H1 (cell line): Measurements from ENCODE around the gene TNN. TPM values are rescaled to one million over a fixed set of nuclear protein-coding genes. Genes with fewer than 3 reads are reported as not detected.

Experiments used
- ZNF274 ChIP-seq: IDR thresholded peaks from 2 replicates; pipeline ENCODE4 v1.7.0; 2012; ENCODE audit warnings: low read length, borderline replicate concordance; ENCODE audit errors: extremely low read depth
- polyA plus RNA-seq, 7 experiments: library from polyadenylated mRNA; depleted of rRNA in 3 of 7; stranded (reverse) in 5 of 7; unstranded in 2 of 7; fragments of >200 nt in 5 of 7; fragments of 200-250 nt in 2 of 7; gene quantifications; 1 replicate in 5 of 7; 2 replicates in 1 of 7; 4 replicates in 1 of 7; pipeline versions ENCODE4 v1.2.1 to v1.2.3, GENCODE V29; 2011 to 2013; ENCODE audit warnings: missing spikeins in 2 of 7, mixed read lengths in 2 of 7
- total RNA-seq: library from RNA; stranded (reverse); fragmentation: NEBNext Ultra II Directional; extraction: Animal tissue kit (Norgen Biotek cat#: 25700); gene quantifications from 2 replicates; pipeline ENCODE4 v1.2.1, GENCODE V29; 2021
- TF ChIP-seq, protein P1 (sequence below): IDR thresholded peaks from 2 replicates; pipeline ENCODE4 v1.6.1; 2011; ENCODE audit warnings: low read depth, mild to moderate bottlenecking, low read length; ENCODE audit not compliant: insufficient read depth

The TNN gene
- total and polyA plus RNA-seq, 2 of the 8 experiments (the other 6 are each of a cell fraction or from before 2014, with no cell fraction given) = 0.21 to 0.30 TPM

GRCh38 chr1:175089136-175089718 is 21.6 kb downstream of the TNN start (continued):
- TF ChIP-seq ZNF274 = no peak
- TF ChIP-seq, protein P1, sequence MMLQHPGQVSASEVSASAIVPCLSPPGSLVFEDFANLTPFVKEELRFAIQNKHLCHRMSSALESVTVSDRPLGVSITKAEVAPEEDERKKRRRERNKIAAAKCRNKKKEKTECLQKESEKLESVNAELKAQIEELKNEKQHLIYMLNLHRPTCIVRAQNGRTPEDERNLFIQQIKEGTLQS = no peak
